LoVo (cell line): ENCODE data around the gene DNAJB8.

Experiments used
- DNase-seq: peaks from one replicate; pipeline ENCODE4 v3.0.0-alpha.2; 2016; ENCODE audit warnings: low spot score

Gene DNAJB8

GRCh38 chr3:128426128-128426921 lies 40.4 kb downstream of the DNAJB8 start:
- peak; percentile 61 for DNase-seq

GRCh38 chr3:128425846-128426127 lies 40.9 kb downstream of the DNAJB8 start:
- DNase-seq: no peak

GRCh38 chr3:128425142-128425845 lies 41.4 kb downstream of the DNAJB8 start:
- no peak for DNase-seq

GRCh38 chr3:128424508-128425069 lies 42.1 kb downstream of the DNAJB8 start:
- DNase-seq: peak; percentile 56

GRCh38 chr3:128423525-128424147 lies 43.1 kb downstream of the DNAJB8 start:
- no peak for DNase-seq

- DNase-seq: no peak
Observed at GRCh38 chr3:128422762-128423524, 43.7 kb downstream of the DNAJB8 start.

GRCh38 chr3:128421966-128422365 lies 44.7 kb downstream of the DNAJB8 start:
- no peak for DNase-seq

GRCh38 chr3:128421439-128421836 lies 45.3 kb downstream of the DNAJB8 start:
- no peak for DNase-seq

GRCh38 chr3:128420720-128421438 lies 45.8 kb downstream of the DNAJB8 start:
- no peak for DNase-seq

- no peak for DNase-seq
Observed at GRCh38 chr3:128420289-128420688, 46.4 kb downstream of the DNAJB8 start.

GRCh38 chr3:128419311-128419710 lies 47.4 kb downstream of the DNAJB8 start:
- DNase-seq: no peak

GRCh38 chr3:128418900-128419299 lies 47.8 kb downstream of the DNAJB8 start:
- DNase-seq: no peak

- peak; percentile 97 for DNase-seq
Observed at GRCh38 chr3:128416578-128417211, 50.0 kb downstream of the DNAJB8 start.

- no peak for DNase-seq
Observed at GRCh38 chr3:128415773-128416577, 50.7 kb downstream of the DNAJB8 start.

GRCh38 chr3:128415200-128415772 lies 51.4 kb downstream of the DNAJB8 start:
- no peak for DNase-seq

- DNase-seq: no peak
Observed at GRCh38 chr3:128413413-128414205, 53.1 kb downstream of the DNAJB8 start.

- no peak for DNase-seq
Observed at GRCh38 chr3:128413003-128413370, 53.7 kb downstream of the DNAJB8 start.
